Measurements from ENCODE around the gene CCDC200.
A peak's percentile ranks its signal among the peaks of the same experiment; 100 is the strongest.
"Not testable (repeated sequence)": the region's sequence is repeated elsewhere in the genome, so short reads cannot be mapped to it uniquely, and the experiment has no call there.

CCDC200 gene

DNA sequence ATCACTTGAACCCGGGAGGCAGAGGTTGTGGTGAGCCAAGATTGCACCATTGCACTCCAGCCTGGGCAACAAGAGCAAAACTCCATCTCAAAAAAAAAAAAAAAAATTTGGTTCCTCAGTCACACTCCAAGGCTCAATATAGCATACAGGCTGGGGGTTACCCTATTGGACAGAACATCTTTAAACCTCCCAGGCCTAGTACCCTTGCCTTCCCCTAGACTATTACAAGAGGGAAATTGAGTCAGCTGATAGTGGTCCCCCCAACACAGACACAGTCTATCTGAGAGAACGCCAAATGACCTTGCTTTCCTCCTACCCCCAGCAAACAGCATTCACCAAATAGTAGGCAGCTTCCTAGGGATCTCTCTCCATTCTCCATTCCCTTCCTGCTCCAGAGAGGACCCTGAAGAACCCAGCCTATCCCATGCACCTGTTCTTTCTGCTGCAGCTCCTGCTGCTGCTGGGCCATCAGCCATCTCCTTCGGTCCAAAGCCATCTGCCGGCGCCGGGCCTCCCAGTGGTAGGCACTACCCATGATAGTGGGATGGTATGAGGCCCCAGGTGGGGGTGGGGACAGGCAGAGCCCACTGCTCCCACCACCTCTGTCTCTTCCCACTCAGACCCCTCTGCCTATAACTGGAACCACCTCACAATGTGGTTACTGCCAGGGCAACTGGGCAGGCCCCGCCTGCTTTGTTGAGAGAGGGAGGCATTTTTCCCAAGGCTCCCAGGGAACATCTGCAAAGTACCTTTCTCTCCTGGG, at the start of gene CCDC200:
Gene CCDC200, minus strand, starts transcription at position 604 of the 763 bp plus-strand sequence. Its CDS starts 69 bp downstream, at position 535.
- not testable (repeated sequence) for ATAC-seq

DNA sequence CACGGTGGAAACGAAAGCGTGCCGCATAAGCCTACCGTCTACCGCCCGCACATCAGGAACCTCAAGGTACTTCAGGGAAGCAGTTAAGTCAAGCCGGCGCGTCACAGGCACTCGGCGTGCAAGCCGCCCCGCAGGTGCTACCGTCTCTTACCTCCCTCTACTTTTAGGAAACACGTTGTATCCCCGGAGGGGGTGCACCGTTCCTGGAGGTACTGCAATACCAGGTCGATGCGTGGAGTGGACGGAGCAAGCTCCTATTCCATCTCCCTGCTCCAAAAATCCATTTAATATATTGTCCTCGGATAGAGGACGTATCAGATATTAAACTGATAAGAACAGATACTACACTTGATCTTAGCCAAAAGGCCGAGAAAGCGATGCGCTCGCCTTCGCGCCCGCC, 44.5 kb upstream of the CCDC200 start:
- peak; percentile 51 to 55 for ATAC-seq

DNA sequence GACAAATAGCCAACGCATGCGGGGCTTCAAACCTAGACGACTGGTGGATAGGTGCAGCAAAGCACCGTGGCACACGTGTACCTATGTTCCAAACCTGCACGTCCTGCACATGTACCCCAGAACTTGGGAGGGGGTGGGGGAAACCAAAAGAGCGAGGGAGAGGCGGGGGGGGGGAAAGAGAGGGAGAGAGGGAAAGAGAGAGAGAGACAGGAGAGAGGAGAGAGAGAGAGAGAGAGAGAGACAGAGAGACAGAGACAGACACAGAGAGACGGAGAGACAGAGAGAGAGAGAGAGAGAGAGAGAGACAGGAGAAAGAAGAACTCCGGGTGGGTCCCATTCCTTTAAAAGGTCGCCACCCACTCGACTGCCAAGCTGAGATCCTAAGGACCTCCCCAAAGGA, 44.1 kb upstream of the CCDC200 start:
- ATAC-seq: not testable (repeated sequence)

DNA sequence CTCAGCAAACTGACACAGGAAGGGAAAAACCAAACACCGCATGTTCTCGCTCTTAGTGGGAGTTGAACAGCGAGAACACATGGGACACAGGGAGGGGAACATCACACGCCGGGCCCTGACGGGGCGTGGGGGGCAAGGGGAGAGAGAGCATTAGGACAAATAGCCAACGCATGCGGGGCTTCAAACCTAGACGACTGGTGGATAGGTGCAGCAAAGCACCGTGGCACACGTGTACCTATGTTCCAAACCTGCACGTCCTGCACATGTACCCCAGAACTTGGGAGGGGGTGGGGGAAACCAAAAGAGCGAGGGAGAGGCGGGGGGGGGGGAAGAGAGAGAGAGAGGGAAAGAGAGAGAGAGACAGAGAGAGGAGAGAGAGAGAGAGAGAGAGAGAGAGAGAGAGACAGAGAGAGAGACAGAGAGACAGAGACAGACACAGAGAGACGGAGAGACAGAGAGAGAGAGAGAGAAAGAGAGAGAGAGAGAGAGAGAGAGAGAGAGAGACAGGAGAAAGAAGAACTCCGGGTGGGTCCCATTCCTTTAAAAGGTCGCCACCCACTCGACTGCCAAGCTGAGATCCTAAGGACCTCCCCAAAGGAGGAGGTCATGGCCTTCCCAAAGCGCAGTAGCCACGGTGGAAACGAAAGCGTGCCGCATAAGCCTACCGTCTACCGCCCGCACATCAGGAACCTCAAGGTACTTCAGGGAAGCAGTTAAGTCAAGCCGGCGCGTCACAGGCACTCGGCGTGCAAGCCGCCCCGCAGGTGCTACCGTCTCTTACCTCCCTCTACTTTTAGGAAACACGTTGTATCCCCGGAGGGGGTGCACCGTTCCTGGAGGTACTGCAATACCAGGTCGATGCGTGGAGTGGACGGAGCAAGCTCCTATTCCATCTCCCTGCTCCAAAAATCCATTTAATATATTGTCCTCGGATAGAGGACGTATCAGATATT, 42.4 kb upstream of the CCDC200 start:
- peak; percentile 48 to 55 for ATAC-seq

DNA sequence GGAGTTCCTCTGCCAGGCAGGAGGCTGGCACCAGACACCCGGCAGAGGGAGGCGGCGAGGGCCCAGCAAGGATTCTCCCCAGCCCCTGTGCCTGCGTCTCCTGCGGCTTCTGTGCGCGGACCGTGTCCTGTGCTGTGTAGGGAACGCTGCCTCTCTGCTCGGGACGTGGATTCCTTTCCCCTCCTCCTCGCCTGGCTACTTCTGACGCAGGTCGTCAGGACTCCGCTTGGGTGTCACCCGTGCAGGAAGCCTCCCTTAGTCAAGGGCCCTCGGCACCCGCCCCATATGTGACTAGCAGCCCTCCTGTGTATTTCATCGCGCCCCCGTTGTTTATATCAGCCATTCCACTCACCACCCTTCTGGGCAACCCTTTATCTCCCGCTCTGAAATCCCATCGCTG, 18.0 kb upstream of the CCDC200 start:
- ATAC-seq: not testable (repeated sequence)

DNA sequence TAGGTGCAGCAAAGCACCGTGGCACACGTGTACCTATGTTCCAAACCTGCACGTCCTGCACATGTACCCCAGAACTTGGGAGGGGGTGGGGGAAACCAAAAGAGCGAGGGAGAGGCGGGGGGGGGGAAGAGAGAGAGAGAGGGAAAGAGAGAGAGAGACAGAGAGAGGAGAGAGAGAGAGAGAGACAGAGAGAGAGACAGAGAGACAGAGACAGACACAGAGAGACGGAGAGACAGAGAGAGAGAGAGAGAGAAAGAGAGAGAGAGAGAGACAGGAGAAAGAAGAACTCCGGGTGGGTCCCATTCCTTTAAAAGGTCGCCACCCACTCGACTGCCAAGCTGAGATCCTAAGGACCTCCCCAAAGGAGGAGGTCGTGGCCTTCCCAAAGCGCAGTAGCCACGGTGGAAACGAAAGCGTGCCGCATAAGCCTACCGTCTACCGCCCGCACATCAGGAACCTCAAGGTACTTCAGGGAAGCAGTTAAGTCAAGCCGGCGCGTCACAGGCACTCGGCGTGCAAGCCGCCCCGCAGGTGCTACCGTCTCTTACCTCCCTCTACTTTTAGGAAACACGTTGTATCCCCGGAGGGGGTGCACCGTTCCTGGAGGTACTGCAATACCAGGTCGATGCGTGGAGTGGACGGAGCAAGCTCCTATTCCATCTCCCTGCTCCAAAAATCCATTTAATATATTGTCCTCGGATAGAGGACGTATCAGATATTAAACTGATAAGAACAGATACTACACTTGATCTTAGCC, 12.4 kb upstream of the CCDC200 start:
- ATAC-seq: peak; percentile 38 to 61

DNA sequence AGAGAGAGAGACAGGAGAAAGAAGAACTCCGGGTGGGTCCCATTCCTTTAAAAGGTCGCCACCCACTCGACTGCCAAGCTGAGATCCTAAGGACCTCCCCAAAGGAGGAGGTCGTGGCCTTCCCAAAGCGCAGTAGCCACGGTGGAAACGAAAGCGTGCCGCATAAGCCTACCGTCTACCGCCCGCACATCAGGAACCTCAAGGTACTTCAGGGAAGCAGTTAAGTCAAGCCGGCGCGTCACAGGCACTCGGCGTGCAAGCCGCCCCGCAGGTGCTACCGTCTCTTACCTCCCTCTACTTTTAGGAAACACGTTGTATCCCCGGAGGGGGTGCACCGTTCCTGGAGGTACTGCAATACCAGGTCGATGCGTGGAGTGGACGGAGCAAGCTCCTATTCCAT, 11.2 kb upstream of the CCDC200 start:
- ATAC-seq: peak; percentile 35 to 62

DNA sequence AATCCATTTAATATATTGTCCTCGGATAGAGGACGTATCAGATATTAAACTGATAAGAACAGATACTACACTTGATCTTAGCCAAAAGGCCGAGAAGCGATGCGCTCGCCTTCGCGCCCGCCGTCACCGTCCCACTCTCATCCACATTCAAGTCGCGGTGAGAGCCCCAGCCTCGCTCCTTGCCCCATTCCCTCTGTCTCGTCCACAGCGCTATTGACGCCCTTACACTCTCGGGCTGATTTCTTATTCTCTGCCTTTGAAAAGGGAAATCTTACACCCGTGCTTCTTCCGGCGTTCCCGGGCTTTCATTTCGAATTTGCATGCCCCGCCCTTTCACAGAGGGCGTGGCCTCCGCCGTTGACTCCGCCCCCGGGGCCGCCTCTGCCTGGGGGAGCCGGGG, 5.5 kb upstream of the CCDC200 start, which contains the start of gene RNU2-1:
Gene RNU2-1, minus strand, starts transcription at position 101 of the 400 bp plus-strand sequence.
- not testable (repeated sequence) for ATAC-seq

DNA sequence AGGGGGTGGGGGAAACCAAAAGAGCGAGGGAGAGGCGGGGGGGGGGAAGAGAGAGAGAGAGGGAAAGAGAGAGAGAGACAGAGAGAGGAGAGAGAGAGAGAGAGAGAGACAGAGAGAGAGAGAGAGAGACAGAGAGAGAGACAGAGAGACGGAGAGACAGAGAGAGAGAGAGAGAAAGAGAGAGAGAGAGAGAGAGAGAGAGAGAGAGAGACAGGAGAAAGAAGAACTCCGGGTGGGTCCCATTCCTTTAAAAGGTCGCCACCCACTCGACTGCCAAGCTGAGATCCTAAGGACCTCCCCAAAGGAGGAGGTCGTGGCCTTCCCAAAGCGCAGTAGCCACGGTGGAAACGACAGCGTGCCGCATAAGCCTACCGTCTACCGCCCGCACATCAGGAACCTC, 4.8 kb upstream of the CCDC200 start:
- not testable (repeated sequence) for ATAC-seq

DNA sequence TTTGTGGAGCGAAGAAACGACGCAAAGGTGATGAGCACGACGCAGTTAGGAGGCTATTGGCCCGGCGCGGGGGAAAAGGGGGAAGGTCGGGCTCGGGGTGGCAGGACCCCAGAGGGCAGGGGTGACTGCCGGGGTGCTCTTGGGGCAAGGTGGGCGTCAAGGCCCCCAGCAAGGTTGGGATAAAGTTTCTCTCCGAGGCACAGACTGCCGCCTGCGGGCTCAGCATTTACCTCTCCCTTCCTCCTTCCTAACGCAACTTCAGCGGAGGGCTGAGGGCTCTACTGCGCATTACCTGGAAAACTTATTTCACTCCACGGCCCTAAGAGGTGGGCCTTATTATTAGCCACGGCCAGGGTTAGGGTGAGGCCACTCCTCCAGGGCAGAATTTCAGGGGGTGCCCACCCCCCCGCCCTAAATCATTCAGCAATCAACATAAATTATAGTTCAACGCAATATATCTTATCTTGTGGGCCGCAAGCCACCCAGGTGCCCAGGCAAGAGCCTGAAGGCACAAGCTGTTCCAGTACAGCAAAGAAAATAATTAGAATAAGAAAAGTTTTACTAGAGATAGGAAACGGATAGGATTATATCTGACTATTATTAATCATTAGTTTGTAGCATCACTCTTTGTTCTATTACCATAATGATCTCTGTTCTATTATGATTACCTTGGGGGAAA, 3.7 kb upstream of the CCDC200 start:
- not testable (repeated sequence) for ATAC-seq

DNA sequence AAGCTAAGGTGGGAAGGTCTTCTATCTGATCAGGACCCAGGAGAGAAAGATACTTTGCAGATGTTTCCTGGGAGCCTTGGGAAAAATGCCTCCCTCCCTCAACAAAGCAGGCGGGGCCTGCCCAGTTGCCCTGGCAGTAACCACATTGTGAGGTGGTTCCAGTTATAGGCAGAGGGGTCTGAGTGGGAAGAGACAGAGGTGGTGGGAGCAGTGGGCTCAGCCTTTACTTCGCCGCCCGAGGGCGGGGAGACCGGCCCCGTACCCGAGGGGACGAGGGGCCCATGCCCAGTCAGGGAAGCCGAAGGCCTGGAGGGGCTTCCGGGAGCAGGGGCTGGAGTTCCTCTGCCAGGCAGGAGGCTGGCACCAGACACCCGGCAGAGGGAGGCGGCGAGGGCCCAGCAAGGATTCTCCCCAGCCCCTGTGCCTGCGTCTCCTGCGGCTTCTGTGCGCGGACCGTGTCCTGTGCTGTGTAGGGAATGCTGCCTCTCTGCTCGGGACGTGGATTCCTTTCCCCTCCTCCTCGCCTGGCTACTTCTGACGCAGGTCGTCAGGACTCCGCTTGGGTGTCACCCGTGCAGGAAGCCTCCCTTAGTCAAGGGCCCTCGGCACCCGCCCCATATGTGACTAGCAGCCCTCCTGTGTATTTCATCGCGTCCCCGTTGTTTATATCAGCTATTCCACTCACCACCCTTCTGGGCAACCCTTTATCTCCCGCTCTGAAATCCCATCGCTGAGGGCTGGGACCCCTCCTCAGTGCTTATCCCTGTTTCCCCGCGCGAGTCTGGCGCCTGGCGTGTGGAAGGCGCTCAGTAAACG, 3.0 kb upstream of the CCDC200 start:
- not testable (repeated sequence) for ATAC-seq

DNA sequence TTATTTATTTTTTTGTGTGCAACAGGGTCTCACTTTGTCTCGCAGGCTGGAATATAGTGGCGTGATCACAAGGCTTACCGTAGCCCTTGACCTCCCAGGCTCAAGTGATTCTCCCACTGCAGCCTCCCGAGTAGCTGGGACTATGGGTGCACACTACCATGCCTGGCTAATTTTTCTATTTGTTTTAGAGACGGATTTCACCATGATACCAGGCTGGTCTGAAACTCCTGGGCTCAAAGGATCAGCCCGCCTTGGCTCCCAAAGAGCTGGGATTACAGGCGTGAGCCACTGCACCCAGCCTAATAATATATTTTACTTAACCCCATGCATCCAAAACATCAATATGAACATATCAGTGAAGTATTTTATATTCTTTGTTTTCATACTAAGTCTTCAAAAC, 2.0 kb downstream of the CCDC200 start:
- no peak for ATAC-seq

DNA sequence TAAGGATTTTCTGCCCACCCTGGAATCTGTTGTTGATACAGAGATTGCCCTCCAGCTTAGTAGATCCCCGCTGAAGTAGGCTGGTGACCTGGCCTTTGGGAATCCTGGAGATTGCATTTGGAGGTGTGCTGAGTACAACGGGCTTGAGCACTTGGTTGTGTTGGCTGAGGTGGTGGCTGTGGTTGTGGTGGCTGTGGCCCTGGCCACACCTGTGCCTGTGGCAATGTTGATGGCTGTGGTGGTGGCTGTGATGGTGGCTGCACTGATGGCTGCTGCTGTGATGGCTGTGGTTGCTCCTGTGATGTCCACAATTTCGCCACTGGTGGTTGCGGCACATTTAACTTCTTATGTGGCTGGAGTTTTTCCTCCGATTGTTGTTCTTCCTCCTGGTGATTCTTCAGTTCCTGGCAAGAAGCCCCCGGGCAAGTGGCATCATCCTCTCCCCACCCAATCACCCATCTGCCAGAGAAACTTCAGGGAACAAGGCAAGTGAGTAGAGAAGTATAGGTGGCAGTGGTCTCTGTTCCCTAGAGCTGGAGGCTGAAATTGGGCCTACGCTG, 4.2 kb downstream of the CCDC200 start:
- ATAC-seq: no peak

DNA sequence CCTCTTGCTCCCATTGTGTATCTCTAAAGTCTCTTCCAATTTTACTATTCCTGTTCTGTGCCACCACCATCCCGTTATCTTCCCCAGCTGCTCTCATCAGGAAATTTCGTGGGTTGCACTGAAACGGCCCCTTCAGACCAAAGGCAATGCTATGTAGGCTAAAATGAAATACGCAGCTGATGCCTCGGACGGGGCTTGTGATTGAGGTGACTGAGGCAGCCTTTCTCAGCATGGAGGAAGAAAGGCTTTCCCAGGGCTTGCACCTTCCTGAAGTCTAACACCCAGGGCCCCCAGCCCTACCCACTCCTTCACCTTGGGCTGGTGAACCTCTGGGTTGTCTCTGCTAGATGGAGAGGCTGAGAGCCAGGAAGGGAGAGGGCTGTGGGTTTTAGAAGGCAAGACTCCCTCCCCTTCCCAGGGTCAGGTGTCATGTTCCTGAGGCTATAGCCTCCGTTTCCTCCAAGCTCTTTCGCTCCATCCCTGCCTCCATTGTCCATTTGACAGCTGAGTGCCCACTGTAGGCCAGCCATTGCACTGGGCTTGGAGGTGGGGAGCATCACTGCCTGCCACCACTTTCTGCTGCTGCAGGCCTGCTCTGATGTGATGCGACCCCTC, 7.8 kb downstream of the CCDC200 start:
- no peak for ATAC-seq

DNA sequence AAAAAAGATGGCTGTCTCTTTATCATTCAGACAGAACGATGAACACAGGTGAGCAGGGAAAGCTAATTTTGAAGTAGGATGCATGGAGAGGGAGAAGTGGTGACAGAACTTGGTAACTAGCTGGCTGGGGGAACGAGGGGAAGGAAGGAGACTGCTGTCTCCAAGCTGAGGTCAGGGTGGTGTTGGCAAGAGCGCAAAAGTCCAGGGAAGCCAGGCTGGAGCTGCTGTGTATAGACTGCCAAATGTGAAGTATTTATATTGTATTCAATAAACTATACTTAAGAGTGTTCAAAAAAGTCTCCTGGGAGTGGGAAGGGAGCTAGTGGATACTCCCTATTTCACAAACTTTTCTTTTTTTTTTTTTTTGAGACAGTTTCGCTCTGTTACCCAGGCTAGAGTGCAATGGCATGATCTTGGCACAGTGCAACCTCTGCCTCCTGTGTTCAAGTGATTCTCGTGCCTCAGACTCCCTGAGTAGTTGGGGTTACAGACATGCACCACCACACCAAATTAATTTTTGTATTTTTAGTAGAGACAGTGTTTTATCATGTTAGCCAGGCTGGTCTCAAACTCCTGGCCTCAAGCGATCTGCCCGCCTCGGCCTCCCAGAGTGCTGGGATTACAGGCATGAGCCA, 8.6 kb downstream of the CCDC200 start:
- no peak for ATAC-seq

DNA sequence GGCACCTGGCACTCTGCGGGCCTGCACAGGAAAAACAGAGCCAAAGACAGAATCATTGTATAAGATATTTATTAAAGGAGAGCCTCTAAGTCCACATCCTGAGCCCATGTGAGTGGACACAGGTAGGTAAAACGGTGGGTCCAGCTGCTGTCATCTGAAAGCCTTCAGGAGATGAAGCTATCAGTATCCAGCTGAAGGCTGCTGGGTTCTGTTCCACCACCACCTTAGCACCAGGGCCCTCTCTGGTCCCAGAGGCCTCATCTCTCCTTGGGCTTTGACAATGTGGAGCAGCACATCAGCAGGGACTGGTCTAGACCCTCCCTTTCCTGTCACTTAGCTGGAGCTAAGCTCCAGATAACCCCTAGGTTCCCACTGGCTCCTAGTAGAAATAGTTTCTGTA, 9.4 kb downstream of the CCDC200 start:
- no peak for ATAC-seq

DNA sequence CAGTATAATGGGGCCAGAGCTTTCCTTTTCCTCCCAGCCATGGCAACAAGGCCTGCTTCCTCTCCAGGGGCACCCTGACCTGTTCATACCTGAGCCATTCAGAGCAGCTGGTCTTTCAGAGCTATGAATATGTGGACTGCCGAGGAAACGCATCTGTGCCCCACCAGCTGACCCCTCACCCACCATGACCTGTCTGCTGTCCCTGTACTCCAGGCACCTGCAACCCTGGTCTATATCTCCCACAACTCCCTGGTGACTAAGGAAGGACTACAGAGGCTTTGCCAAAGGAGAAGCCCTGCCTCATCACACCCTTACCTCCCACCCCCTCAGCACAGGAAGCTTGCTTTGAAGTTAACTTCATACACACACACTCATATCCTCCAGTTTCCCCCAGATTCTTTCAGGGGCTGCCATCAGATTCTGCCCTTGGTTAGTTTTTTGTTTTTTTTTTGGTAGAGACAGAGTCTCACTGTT, 10.8 kb downstream of the CCDC200 start:
- ATAC-seq: peak; percentile 33 to 67

DNA sequence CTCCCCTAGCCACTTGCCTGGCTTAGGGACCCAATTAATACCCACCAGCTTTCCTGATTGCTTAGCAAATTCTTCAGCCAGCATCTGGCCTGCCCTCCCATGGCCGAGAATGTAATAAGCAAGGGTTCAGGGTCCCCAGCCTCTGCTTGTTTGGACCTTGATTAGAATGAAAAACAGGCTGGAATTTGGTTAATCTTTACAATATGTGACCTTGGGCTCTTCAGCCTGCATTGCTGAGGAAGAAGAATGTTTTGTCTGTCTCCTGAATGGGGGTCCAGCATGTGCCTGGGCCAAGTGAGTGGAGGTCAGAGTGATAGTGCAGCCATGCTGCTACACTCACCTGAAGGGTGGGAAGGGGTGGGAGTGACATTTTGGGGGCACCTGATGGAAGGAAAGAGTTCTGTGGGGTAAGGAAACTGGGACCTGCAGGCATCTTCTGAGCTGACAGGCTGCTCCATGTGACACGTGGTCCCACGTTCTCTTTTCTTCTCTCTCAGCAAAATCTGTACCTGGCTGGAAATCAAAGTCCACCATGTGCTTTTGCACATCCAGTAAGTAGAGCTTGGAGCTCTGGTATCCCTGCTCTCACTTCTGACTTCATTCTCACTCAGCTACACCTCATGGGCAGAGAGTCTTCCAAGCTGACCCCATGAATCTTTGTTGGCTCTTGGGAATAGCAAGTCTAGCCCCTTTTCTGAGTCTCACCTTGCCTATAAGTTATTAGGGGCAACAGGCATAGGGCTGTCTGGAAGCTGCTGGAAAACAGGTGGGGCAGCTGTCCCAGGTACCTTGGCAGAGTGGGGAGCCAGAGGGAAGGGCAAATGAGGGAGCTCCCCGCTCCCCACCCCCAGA, 11.4 kb downstream of the CCDC200 start:
- no peak for ATAC-seq

DNA sequence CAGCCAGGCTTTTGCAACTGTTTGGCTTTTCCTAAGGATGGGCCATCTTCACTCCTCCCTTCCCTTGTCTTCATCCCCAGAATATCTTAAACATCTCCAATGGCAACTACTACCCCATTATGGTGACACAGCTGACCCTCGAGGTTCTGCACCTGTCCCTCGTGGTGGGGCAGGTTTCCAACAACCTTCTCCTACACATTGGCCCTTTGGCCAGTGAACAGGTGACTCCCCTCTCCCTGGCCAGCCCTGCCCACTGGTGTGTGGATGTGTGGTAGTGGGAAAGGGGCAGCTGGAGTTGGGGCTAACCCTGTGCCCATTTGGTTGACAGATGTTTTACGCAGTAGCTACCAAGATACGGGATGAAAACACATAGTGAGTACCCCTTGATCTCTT, 12.1 kb downstream of the CCDC200 start:
- ATAC-seq: no peak

Measured in activated CD4-positive, CD25-positive, alpha-beta regulatory T cell treated with anti-CD3 and anti-CD28 coated beads, Interleukin-2, amount 50 U/mL, for 24 hours (primary cell).